NOMO-1 treated with DMSO at 0.1 percent for 48 hours (cell line): ENCODE measurements around the gene STON1.
A peak's percentile ranks its signal among the peaks of the same experiment; 100 is the strongest.
"Not testable (repeated sequence)": the region's sequence is repeated elsewhere in the genome, so short reads cannot be mapped to it uniquely, and the experiment has no call there.

Experiments
- DNase-seq: peaks from one replicate; lab custom pipeline; 2025; ENCODE audit not compliant: unreplicated experiment; lab: John Stamatoyannopoulos, UW

The STON1 gene

GRCh38 chr2:48572816-48573215, 42.9 kb downstream of the STON1 start:
- no peak for DNase-seq

GRCh38 chr2:48574353-48575287, 44.7 kb downstream of the STON1 start:
- DNase-seq = peak; percentile 56

- no peak for DNase-seq
These were observed 48.4 kb downstream of the STON1 start for GRCh38 chr2:48578313-48578712.

GRCh38 chr2:48583961-48584360, 54.0 kb downstream of the STON1 start:
- DNase-seq = no peak

GRCh38 chr2:48584551-48584950, 54.6 kb downstream of the STON1 start:
- DNase-seq = no peak

GRCh38 chr2:48586433-48586832, 56.5 kb downstream of the STON1 start:
- DNase-seq = no peak

- DNase-seq = no peak
These were observed 57.6 kb downstream of the STON1 start for GRCh38 chr2:48587560-48587959.

- DNase-seq = no peak
These were observed 58.0 kb downstream of the STON1 start for GRCh38 chr2:48587961-48588360.

GRCh38 chr2:48588745-48589144, 58.8 kb downstream of the STON1 start:
- no peak for DNase-seq

GRCh38 chr2:48589170-48589767, 59.3 kb downstream of the STON1 start:
- DNase-seq = peak; percentile 20

- no peak for DNase-seq
These were observed 60.1 kb downstream of the STON1 start for GRCh38 chr2:48590017-48590416.

GRCh38 chr2:48592067-48592466, 62.1 kb downstream of the STON1 start:
- DNase-seq = no peak

GRCh38 chr2:48596751-48597150, 66.8 kb downstream of the STON1 start:
- DNase-seq = not testable (repeated sequence)

GRCh38 chr2:48597492-48597891, 67.5 kb downstream of the STON1 start:
- no peak for DNase-seq

GRCh38 chr2:48600204-48600813, 70.4 kb downstream of the STON1 start:
- DNase-seq = peak; percentile 32

GRCh38 chr2:48600917-48601316, 71.0 kb downstream of the STON1 start:
- DNase-seq = no peak

GRCh38 chr2:48601349-48601748, 71.4 kb downstream of the STON1 start:
- DNase-seq = peak; percentile 4

GRCh38 chr2:48605482-48606175, 75.7 kb downstream of the STON1 start:
- no peak for DNase-seq

GRCh38 chr2:48607307-48608014, 77.5 kb downstream of the STON1 start:
- DNase-seq = no peak

- no peak for DNase-seq
These were observed 83.3 kb downstream of the STON1 start for GRCh38 chr2:48613211-48613610.

- DNase-seq = not testable (repeated sequence)
These were observed 84.6 kb downstream of the STON1 start for GRCh38 chr2:48614581-48614980.
